LoVo (cell line): Measurements from ENCODE around the gene CLASP1.
"Not testable (repeated sequence)": the region's sequence is repeated elsewhere in the genome, so short reads cannot be mapped to it uniquely, and the experiment has no call there.

Source experiments
- DNase-seq: peaks from one replicate; pipeline ENCODE4 v3.0.0-alpha.2; 2016; ENCODE audit warnings: low spot score

Gene CLASP1

DNA sequence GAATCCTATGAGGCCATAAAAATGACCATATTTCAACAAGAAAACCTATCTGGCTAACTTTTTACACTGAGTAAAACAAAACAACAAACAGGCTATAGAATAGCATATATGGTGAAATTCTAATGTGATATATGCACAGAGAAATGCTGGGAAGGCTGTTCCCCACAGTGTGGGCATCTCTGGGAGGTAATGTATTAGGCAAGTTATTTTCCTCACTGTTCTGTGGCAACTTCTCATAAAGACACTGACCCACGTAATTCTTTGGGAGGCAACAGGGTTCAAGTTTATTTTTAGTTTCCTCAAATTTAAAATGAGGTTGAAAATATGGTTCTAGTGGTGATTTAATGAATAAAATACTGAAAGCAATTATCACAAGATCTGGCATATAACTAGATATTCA, 71.9 kb downstream of the CLASP1 start:
- DNase-seq = no peak

DNA sequence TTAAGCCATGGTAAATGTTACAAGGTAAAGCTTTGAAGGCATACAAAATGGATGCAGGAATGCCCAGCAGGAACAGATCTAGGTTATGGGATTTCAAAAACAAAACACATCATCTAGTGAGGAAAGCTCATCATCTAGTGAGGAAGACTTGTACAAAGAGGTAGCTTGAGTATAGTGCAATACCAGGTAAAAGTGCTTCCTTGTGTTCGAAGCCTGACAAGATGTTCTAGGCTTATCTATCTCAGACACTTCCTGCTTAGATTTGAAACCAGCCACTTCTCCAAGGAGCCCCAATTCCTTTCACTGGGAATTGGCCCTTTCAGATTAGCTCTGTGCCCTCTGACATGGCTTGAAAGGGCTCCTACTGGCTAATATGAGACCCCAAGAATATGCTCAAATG, 73.0 kb downstream of the CLASP1 start:
- DNase-seq = no peak

DNA sequence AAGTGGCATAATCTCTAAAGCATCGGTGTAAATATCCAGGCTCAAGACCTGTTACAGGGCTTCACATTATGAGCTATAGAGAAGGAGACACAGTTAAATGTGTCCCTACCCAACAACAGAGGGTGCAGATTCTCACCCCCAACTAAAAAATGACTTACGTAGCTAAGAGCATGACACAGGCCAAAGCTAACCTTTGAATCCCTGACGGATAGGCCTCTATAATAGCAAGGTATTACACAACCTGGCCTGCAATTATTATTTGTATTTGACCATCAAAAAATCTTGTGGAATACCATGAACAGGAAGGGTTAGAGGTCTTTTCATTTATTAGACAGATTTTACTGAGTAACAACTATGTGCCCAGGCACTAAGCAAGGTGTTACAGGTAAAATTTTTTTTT, 73.5 kb downstream of the CLASP1 start:
- no peak for DNase-seq

DNA sequence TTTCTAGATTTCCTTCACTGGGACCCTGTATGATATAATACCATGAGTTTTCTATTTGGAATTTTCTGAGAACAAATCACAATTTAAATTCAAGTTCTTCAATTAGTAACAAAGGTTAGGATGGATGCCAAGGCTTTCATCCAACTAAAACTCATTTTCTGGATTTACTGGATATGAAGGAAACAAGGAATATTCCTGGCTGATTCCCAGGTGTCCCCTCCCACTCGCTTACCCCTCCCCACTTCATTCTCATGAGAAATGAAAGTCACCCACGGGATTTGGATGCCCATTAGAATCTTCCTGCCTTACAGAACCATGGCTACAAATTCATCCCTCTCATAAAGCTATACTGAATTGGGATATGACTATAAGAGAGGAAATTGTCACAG, 78.6 kb downstream of the CLASP1 start:
- DNase-seq = no peak

DNA sequence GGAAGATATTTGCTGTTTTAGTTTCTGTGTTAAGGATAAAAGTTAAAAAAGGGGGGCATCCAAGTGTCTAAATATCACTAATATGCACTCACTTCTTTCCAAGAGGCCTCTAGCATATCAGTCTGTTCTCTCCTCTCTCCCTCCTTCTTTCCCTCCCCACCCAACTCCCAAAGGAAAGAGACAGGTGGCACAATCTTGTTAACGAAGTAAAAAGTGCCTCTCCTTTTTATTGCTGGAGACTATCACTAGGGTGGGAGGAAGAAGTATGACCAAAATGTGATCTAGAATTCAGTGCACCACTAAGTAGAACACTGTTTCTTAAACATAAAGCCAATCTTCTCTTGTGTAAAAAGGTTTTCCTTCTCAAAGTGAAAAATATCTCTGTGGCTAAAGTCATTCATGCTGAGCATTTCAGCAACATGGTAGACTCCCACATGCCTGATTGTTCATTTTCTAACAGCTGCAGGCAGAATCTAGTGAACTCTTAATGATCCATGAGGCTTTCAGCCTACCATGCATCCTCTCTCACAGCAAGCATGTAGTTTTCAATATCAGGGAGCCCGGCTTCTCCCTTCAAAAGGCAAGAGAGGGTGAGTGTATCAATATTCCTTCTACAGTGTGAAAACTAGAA, 79.1 kb downstream of the CLASP1 start:
- DNase-seq = no peak

DNA sequence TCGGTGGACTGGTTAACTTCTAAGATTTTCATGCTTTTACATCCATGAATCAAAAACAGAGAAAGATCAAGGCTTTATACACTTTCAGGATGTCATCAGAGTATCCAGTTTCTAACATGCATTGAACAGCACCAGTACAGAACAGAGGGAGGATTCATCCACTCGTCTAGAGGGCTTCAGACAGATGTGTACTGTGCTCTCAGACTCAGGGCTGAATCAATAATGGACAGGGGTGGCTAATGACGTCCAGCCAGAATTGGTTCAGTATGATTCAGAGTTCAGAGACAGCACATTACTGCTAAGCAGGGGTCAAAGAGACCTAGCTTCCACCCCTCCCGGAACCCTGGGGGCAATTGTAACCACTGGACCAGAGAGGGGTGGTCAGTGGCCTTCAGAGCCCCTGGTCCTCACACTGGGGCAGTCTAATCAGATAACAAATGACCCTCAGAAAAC, 81.3 kb downstream of the CLASP1 start:
- DNase-seq = no peak

DNA sequence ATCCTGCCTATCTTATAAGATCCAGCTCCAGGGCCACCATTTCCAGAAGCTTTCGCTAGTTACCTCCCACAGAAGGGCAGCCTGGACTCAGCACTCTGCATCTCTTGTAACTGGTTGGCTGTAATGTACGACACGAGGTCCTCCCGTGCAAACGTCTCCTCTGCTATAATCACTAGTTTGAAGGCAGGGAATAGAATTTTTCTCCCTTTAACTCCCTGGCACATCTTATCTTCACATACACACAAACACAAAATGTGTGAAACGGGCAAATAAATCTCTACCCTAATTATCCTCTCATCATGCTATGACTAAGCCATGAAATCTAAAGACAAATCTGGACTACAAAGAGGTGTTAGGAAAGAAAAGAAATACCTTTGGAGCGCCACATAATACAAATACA, 81.8 kb downstream of the CLASP1 start:
- DNase-seq = no peak

DNA sequence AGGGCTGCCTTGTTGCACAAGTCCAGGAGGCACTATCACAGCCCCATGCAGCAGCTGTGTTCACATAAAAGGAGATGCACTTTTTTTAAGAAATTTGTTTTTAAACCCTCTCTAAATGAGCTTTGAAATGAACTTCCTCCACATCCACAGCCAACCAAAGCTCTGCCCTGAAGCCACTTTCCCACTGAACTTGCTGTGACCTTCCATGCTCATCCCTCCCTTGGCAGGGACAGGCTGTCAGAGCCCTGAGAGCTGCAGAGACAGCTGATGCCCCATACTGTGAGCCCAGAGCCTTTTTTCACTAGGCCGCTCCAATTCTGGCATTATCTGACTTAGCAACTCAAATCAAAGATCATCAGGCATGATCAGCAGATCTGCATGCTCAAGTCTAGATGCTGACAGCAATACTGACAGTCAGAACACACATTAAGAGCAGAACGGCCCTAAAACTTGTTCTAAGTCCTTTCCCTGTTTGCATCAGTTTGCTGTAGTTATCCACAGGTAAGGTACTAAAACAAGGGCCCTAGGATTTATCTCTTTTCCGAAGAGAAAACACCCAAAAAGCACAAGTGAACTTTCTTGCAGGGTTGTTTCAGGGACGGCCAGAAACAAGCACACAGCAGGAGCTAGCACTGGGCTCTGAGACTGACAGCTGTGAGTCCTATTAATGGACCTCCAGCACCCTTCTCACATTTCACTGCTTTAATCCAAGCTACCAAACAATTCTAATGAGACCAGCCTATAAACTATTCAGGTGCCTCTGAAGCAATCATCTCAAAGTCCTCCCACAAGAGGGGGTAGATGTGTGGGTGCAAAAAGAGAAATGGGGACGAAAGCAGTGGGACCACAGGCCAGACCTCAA, 83.6 kb downstream of the CLASP1 start:
- DNase-seq = no peak

DNA sequence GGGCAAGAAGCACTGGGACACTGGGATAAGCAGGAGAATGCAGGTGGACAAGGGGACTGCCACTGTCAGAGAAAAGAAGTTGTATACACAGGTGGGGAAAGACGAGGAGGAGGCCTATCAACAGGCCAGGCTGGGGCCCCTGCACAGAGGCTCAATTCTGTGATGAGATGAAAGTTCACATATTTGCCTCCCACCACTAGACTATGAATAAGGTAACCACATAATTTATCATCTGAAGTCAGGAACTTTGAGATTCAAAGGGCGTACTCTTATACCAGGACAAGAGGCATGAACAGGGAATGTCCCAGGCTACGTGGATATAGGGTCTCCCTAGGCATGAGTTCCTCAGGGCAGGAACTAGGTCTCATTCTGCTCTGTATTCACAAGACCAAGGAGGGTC, 84.4 kb downstream of the CLASP1 start:
- DNase-seq = no peak

DNA sequence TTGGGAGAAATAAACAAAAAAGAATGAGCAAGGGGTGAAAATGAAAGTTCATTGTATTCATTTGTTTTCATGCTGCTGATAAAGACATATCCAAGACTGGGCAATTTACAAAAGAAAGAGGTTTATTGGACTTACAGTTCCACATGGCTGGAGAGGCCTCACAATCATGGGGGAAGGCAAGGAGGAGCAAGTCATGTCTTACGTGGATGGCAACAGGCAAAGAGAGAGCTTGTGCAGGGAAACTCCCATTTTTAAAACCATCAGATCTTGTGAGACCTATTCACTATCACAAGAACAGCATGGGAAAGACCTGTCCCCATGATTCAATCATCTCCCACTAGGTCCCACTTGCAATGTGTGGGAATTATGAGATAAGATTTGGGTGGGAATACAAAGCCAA, 85.5 kb downstream of the CLASP1 start:
- not testable (repeated sequence) for DNase-seq

DNA sequence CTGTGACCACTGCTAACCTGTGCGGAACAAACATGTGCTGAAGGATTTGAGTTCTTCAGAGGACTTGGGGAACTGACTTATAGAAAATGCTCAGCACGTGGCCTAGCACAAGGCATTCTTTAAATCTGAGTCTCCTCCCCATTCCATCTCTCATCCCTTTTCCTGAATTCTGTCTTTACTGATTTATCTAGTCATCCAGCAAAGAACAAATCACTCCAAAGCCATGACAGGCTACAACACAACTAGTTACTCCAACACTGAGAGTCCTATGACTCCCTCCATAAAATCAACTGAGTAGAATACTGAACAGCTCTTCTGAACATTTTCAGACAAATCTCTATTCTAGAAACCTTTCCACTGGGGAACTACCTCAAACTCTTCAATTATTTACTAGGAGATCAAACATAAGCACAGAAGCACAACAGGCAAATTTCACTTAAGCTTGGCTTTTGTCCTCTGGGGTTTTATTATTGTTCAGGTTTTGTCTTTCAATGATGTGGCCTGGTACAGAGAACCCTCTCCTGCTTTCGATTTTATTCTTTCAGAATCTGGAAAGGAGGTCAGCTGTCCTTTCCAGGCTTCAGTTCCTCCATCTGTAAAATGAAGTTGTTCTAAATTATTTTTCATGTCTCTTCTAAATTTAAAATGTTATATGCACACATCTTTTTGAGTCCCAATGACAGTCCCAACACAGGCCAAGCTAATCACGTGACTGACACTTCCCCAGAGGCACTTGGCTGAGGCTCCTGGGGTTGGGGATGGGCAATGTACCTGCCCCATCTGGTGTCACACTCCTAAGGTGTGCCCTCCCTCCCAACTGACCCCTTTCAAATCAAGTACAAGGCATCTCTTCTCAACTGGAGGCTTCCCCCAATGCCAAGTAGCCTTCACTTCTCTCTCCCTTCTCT, 86.7 kb downstream of the CLASP1 start:
- DNase-seq = no peak

DNA sequence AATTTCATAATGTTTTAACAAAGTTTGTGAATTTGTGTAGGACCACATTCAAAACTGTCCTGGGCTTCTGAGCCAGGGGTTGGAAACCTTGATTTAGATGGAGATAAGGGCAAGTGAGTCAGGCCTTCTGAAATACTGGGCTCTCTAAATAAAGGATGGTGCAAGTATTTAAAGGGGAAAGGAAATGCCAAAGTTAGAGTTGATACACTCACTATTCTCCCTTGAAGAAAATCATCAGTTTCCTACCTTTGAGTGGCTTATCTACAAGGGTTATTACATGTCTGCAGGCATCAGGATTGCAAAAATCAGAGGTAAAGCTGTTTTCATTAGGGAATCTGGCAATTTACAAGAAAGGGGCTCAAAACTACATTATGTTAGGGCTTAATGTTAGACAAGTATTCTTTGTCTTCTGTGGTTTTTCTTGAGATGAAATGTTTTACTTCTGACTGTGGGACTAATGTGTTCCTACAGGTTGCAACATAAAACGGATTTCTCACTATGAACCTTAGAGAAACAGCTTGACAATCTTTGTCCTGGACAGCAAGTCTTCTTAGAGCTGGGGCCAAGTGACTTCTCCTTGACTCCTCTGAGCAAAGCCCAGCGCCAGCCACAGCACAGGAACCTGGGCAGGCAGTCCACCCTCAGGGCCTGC, 87.5 kb downstream of the CLASP1 start:
- DNase-seq = no peak

DNA sequence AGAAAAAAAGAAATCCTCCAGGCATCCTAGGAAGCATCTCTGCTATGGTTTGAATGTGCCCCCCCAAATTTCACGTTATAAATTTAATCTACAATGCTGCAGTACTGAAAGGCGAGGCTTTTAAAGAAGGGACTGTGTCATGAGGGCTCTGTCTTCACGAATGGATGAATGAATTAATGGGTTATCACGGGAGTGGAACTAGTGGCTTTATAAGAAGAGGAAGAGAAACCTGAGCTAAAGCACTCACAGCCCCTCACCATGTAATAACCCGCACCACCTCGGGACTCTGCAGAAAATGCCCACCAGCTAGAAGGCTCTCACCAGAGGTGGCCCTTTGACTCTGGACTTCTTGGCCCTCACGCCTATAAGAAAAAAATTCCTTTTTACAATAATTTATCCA, 90.9 kb downstream of the CLASP1 start:
- DNase-seq = no peak

DNA sequence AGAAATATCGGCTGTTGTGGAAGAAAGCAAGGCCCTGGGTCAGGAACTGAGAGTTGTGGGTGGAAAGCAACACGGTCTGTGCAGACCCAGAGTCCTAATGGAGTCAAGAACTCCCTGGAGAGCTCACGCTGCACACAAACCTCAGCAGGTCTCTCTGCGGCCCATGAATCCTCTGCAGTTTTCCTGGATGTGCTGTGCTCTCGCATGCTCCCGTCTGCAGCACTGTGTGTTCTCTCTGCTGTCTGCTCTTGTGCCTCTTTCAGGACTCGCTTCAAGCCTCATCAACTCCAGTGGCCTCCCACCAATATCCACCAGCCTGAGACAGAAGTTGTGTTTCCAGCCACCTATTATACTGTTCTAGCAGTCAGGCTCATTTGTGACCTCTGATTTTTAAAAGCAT, 94.3 kb downstream of the CLASP1 start:
- no peak for DNase-seq

DNA sequence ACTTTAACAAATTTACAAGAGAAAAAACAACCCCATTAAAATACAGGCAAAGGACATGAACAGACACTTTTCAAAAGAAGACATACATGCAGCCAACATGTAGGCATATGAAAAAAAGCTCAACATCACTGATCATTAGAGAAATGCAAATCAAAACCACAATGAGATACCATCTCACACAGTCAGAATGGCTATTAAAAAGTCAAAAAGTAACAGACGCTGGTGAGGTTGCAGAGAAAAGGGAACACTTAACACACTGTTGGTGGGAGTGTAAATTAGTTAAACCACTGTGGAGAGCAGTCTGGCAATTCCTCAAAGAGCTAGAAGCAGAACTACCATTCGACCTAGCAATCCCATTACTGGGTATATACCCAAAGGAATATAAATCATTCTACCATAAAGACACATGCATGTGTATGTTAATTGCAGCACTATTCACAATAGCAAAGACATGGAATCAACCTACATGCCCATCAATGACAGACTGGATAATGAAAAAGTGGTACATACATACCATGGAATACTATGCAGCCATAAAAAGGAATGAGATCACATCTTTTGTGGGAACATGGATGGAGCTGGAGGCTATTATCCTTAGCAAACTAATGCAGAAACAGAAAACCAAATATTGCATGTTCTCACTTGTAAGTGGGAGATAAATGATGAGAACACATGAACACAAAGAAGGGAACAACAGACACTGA, 96.6 kb downstream of the CLASP1 start:
- not testable (repeated sequence) for DNase-seq

DNA sequence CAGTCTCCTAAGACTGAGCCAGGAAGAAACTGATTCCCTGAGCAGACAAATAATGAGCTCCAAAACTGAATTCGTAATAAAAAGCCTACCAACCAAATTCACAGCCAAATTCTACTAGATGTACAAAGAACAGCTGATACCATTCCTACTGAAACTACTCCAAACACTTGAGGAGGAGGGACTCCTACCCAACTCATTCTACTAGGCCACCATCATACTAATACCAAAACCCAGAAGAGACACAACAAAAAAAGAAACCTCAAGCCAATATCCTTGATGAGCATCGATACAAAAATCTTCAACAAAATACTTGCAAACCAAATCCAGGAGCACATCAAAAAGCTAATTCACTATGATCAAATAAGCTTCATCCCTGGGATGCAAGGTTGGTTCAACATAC, 98.6 kb downstream of the CLASP1 start:
- no peak for DNase-seq

DNA sequence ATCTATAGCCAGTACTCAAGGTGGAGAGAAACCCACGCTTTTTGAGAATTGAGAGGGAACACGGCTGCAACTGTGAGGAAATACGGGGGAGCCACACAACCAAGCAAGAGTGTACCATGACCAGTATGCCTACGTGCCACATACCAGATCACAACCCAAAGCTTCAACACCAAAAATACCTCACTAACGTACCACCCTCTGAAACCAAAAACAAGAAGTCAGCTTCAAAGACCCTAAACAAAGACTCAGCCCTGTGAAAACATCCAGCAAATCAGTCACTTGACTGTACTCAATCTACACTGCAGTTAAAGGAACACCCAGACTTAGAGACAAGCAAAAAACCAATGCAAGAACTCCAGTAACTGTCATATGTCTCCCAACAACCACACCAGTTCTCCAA, 101.6 kb downstream of the CLASP1 start:
- no peak for DNase-seq

DNA sequence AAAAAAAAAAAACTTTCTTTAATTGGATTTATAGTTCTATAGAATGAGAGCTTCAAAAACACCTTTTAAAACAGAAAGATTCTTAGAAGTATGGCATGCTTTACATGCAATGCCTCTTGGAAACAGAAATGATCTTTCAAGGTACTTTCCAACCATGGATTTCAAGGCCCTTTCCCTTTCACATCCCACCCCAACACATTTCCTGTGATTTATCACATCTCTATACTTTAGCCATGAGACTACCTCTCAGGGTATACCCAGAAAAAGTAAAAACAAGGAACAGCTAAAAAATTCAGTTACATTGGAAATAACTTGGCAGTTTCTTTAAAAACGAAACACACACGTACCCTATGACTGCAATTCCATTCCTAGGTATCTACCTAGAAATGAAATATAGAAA, 103.3 kb downstream of the CLASP1 start:
- no peak for DNase-seq

DNA sequence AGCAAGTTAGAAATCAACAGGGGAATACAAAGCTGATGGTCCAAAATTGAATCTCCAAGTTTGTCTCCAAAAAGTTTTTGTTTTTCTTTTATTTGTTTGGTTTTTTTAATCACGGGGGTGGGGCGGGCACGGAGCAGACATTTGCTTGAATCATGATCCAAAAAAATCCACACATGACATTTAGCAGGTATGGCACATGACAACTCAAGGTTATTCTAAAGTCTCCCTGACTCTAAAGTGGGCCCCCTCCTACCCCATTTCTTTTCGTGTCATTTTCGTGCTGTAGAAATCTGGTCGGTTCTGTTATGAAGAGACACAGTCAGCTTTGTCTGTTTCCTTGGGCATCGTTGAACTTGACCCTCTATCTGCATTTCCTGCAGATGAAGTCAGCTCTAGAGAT, 104.0 kb downstream of the CLASP1 start:
- DNase-seq = no peak

DNA sequence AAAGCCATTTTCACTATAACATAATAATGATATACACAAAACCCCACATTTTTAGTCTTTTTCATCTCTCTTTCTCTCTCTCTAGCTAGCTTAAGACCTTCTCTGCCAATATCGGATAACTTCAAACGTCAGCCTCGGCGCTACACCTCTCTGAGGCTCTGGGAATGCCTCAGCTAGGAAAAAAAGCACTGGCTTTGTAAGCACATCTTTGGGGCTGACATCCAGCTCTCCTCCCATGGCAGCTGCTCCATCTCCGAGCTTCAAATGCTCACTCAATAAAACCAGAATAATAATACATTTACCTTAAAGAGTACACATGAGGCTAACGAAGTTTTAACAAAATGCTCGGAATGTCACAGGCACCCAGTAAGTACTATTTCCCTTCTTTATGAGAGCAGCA, 107.8 kb downstream of the CLASP1 start:
- DNase-seq = no peak

DNA sequence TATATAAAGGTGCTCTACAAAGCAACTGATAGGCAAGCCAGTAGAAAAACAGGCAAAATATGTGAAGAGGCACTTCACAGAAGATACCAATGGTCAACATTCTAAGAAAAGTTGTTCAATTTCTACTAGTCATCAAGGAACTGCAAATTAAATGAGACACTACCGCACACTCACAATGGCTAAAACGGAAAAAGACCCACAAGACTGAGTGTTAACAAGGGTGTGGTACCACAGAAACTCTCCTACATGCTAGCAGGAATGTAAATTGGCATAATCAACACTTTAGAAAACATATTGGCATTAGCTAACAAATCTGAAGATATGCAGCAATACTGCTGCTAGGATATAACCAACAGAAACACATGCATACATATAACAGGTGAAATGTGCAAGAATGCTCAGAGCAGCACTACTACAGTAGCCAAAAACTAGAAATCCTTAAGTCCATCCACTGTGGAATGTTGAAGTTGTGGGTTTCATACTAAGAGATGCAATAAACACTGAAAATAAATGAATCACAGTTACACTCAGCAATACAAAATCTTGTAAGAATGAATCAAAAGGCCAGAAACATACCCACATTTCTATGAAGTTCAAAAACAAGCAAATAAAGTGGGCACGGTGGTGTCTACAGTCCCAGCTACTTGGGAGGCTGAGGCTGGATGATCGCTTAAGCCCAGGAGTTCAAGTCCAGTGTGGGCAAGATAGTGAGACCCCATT, 109.4 kb downstream of the CLASP1 start:
- no peak for DNase-seq
